Kidney epithelial cell (primary cell): ENCODE results near the gene ROR1. TPM values are rescaled to one million over a fixed set of nuclear protein-coding genes. Genes with fewer than 3 reads are reported as not detected.

Source experiments
- DNase-seq: peaks from one replicate; pipeline ENCODE4 v3.0.0-alpha.2; 2010; ENCODE audit warnings: low read depth
- H3K27me3 ChIP-seq: 2 replicates; pipeline ENCODE4 v1.6.0; 2011; ENCODE audit warnings: low read length; ENCODE audit not compliant: control insufficient read depth, insufficient read depth
- H3K36me3 ChIP-seq: 2 replicates; pipeline ENCODE4 v1.5.1; 2011; ENCODE audit warnings: low read length; ENCODE audit not compliant: control insufficient read depth, insufficient read depth
- H3K4me3 ChIP-seq: 2 replicates; pipeline ENCODE4 v1.5.1; 2011; ENCODE audit warnings: low read depth, mild to moderate bottlenecking, control low read depth, low read length
- CTCF ChIP-seq: IDR thresholded peaks from 2 replicates; pipeline ENCODE4 v1.5.1; 2011; ENCODE audit warnings: mild to moderate bottlenecking, moderate library complexity, low read length, control low read depth, inconsistent platforms; ENCODE audit not compliant: insufficient read depth, poor library complexity, severe bottlenecking
- total RNA-seq: library from RNA; depleted of rRNA; stranded (reverse); fragments of >200 nt; gene quantifications from 2 replicates; pipeline ENCODE4 v1.2.3, GENCODE V29; 2015

ROR1 gene
- total RNA-seq, 1 donor from 2014 or later, result 21.5 TPM

DNA sequence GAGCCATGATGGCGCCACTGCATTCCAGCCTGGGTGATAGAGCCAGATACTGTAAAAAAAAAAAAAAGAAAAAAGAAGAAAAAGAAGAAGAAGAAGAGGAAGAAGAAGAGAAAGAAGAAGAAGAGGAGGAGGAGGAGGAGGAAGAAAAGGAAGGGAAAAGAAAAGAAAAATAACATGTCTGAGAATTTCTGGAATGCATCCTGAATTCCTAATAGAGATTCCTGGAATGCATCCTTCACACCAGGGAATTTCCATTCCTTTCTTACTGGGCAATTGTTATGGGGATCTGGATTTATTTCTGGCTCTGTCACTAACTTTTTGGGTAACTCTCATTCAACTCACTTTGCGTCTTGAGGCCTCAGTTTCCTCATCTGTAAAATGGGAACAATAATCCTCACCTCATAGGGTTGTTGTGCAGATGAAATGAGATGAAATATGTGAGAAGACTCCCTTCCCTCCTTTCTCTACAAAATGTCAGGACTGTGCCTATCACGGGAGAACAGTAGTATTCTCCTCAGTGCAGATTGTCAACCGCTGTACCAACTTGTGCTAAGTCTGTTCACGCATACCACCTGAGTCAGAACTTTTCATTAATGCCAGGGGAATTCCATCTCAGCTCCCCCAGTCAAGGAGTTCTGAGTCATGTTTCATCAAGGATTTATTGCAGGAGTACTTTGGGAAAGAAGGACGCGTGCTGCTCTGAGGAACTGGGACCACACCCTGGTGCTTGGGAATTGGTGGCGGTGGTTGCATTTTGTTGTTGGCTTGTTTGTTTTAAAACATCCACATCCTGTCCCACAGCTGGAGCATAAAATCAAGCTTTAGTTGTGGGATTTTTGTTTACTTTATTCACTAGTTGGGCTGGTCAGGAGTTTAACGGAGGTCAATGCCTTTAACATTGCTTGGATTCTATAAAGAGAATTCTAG lies 42.4 kb upstream of the ROR1 start:
- DNase-seq, result peak; percentile 97
- Histone ChIP-seq H3K27me3 (no peaks in the 10 kb centered on the region), H3K4me3 (no peak overlapping the region), H3K36me3 (no peaks in the 10 kb centered on the region)
- TF ChIP-seq CTCF, result no peak

GRCh38 chr1:63732666-63733065 lies 41.2 kb upstream of the ROR1 start:
- no peak for TF ChIP-seq CTCF
- DNase-seq, result peak; percentile 28
- Histone ChIP-seq H3K27me3 (no peaks in the 10 kb centered on the region), H3K36me3 (no peaks in the 10 kb centered on the region), H3K4me3 (no peak overlapping the region)

- Histone ChIP-seq H3K36me3 (no peaks in the 10 kb centered on the region), H3K4me3 (no peak overlapping the region), H3K27me3 (no peaks in the 10 kb centered on the region)
- DNase-seq, result no peak
- TF ChIP-seq CTCF, result no peak
These were observed 35.0 kb upstream of the ROR1 start for GRCh38 chr1:63738772-63739171.

GRCh38 chr1:63739452-63739851 lies 34.4 kb upstream of the ROR1 start:
- Histone ChIP-seq H3K27me3 (no peaks in the 10 kb centered on the region), H3K36me3 (no peaks in the 10 kb centered on the region), H3K4me3 (no peak overlapping the region)
- DNase-seq, result no peak
- no peak for TF ChIP-seq CTCF

DNA sequence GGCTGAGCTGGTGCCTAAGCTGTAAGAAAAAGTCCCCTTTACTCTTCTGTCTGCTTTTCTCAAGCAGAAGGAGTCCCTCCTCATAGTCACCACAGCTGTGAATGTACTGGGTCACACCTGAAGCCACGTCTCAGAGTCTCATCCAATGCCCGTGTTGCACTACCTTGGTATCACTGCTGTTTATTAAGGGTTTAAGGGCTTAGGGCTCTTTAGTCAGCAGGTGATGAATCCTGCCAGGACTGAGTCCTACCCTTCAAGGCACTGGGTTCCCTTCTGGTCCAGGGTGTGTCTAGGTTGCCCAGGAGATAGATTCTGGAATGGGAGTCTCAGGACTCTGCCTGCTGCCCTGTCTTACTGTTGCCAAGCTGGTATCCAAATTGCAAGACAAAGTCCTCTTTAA lies 33.4 kb upstream of the ROR1 start:
- DNase-seq, result no peak
- Histone ChIP-seq H3K4me3 (no peak overlapping the region), H3K27me3 (no peaks in the 10 kb centered on the region), H3K36me3 (no peaks in the 10 kb centered on the region)
- no peak for TF ChIP-seq CTCF

DNA sequence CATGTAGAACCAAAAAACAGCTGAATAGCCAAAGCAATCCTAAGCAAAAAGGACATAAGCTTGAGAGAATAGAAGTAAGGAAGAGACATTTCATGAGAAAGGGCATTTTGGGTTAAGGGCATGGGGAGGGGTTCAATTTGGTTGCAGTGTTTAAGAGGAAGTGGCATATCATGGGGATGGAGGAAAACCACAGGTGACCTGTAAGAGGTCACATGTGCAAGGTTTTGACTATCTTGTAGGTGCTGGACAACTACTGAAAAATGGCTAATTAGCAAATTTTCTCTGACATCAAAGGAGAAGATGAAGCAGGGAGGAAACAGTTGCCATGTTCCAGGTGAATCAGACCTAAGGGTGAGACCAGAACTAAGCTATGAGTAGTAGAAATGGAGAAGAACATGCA lies 31.3 kb upstream of the ROR1 start:
- Histone ChIP-seq H3K27me3 (no peaks in the 10 kb centered on the region), H3K36me3 (no peaks in the 10 kb centered on the region), H3K4me3 (no peak overlapping the region)
- DNase-seq, result no peak
- no peak for TF ChIP-seq CTCF
